Heart right ventricle (tissue), 16 donors: ENCODE data around the gene FAM131B. TPM values are rescaled to one million over a fixed set of nuclear protein-coding genes. Genes with fewer than 3 reads are reported as not detected.
A peak's percentile ranks its signal among the peaks of the same experiment; 100 is the strongest.

ENCODE experiments used
- ATAC-seq, 8 donors: fragments of 200-7000 bp; cut with Tn5 transposase; one replicate each; pipeline ENCODE4 v1.9.1; 2020; ENCODE audit warnings: mild to moderate bottlenecking in 8 of 8, moderate library complexity in 8 of 8, moderate number of reproducible peaks in 1 of 8
- DNase-seq, 2 donors: peaks; one replicate each; pipeline ENCODE4 v3.0.0-alpha.2; 2020
- H3K27ac ChIP-seq, 10 donors: fragments of 200-600 bp; sonication (generic) in 2 of 10; one replicate each; pipeline versions ENCODE4 v1.5.0 to v1.8.0; 2020 to 2022; ENCODE audit warnings: mild to moderate bottlenecking in 3 of 10
- H3K27me3 ChIP-seq, 7 donors: fragments of 200-600 bp; one replicate each; pipeline ENCODE4 v1.8.0; 2021 to 2022; ENCODE audit warnings: mild to moderate bottlenecking in 2 of 7
- H3K36me3 ChIP-seq, 9 donors: fragments of 200-600 bp; sonication (generic) in 1 of 9; one replicate each; pipeline versions ENCODE4 v1.5.0 to v1.8.0; 2020 to 2022; ENCODE audit warnings: mild to moderate bottlenecking in 2 of 9
- H3K4me1 ChIP-seq, 9 donors: fragments of 200-600 bp; sonication (generic) in 1 of 9; one replicate each; pipeline versions ENCODE4 v1.5.0 to v1.8.0; 2020 to 2022; ENCODE audit warnings: mild to moderate bottlenecking in 4 of 9
- H3K4me3 ChIP-seq, 10 donors: fragments of 200-600 bp; sonication (generic) in 2 of 10; one replicate each; pipeline versions ENCODE4 v1.5.0 to v1.8.0; 2020 to 2022; ENCODE audit warnings: mild to moderate bottlenecking in 7 of 10, moderate library complexity in 2 of 10
- H3K9me3 ChIP-seq, 11 donors: fragments of 200-600 bp in 10 of 11; sonication (generic) in 2 of 11; one replicate each; pipeline versions ENCODE4 v1.5.0 to v1.8.0; 2013 to 2022; ENCODE audit warnings: mild to moderate bottlenecking in 2 of 11, control low read depth in 1 of 11, moderate library complexity in 1 of 11
- WGBS, 2 donors: extraction: QIAGEN DNeasy Blood & Tissue Kit; methylation state at CpG; one replicate each; pipeline ENCODE4 v1.1.7; 2013; ENCODE audit warnings: inconsistent platforms in 1 of 2; 5-methylcytosine and 5-hydroxymethylcytosine counted together
- intact Hi-C, 10 donors: fragments of 100-400 bp; cut with DNase I; formaldehyde crosslinking; loops; one replicate each; pipeline versions ENCODE4 v1.11.1 to v1.14.2; 2022
- polyA plus RNA-seq, 2 donors: library from polyadenylated mRNA; stranded (reverse); fragments of 200-250 nt; gene quantifications; one replicate each; pipeline ENCODE4 v1.2.3, GENCODE V29; 2013
- total RNA-seq, 10 donors: library from RNA; stranded (reverse); fragmentation: NEBNext Ultra II Directional in 3 of 10; extraction: Animal tissue kit (Norgen Biotek cat#: 25700) in 3 of 10; gene quantifications; one replicate each; pipeline versions ENCODE4 v1.2.1 to v1.2.4, GENCODE V29; 2021 to 2023
- TF ChIP-seq, protein P1 (sequence below), 9 donors: fragments of 200-600 bp; sonication (generic) in 2 of 9; IDR thresholded peaks; one replicate each; pipeline versions ENCODE4 v1.5.0 to v1.8.0; 2021 to 2022; ENCODE audit warnings: antibody characterized with exemption in 9 of 9, mild to moderate bottlenecking in 5 of 9, moderate library complexity in 1 of 9
- donor health status: Arrhythmogenic right ventricular cardiomyopathy.
- donor health status: ischemic (EF 13 %, LVEDD 7.1; RV severe dilation, severe dysfunction).
- donor health status: healthy with polysubstance abuse.
- donor health status: DM: no; HTN: yes; CAD: no.
- donor health status: DM: no; HTN: no; CAD: no.
- donor health status: ischemic (EF 25% LVEDD 6.9; RV normal size, moderate dysfunction).
- donor health status: ischemic (EF 25% LVEDD 5.7; RV mildly dilated, moderate dysfunction).
- donor health status: healthy.
- donor health status: DM: yes; HTN: yes; CAD: no.
- donor health status: Ischemic cardiomyopathy.
- donor health status: ischemic (EF 35%, LVEDD 5.7; RV mildly dilated, moderate dysfunction).
- donor health status: nonischemic (EF 11% LVEDD 7.7; RV severe dilation, severe dysfunction).
- donor health status: DM: yes; HTN: yes; CAD: no.
- donor health status: PGD.
- donor health status: ischemic (EF 29% LVEDD 5.4; RV normal size, mild dysfunction).
- donor health status: nonischemic (EF 23%, LVEDD 6.1; RV moderate dilation, normal function).

FAM131B gene
- total and polyA plus RNA-seq, 12 donors: 0.07 to 1.2 (median 0.37) TPM; not detected in 1

DNA sequence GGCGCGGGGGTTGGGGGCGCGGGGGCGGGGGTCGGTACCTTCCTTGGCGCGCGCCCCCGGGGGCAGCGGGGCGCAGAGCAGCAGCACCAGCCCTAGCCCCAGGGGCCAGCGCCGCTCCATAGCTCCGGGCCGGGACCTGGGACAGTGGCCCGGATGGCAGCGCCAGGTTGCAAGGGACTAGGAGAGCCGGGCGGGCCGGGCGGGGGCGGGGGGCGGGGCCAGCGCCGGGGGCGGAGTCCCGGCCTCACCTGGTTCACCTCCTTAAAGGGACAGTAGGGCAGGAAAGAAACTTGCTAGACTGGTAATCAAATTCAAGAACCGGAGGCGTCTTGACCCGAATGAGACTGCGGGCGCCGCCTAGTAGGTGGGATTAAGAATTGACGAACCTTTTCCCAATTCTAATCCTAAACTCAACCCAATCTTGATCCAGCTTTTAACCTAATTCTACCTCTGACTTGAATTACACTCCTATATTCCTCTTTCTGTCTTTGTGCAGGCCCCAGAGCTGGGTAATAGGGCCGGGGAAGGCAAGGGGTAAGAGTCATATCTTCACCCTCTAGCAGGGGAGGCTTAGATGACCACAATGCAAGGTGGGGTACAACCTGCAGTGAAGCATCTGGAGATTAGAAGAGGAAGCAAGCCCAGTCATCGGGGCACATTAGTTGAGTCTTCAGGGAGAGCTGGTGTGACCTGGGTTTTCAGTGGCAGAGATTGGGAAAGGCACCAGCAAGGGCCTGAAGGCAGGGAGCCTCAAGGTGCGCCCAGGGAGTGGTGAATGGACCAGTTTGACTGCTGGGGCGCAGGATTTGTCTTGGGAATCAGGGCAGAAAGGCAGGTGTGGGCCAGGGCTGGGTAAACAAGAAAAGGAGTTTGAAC lies 46.4 kb upstream of the FAM131B start, which contains the start of gene EPHA1:
EPHA1 (minus strand) TSS at position 171 of the 876 bp plus-strand sequence; CDS start at position 120, 51 bp downstream.
- H3K4me1 ChIP-seq: peaks cover 3 to 66% (median 15%) of the 10 kb centered on the region in 9 donors
- no peak within 1 kb of the TSS for H3K27ac ChIP-seq
- DNase-seq (no peak), ATAC-seq (peak in 2 of 8 donors; percentile 16 to 18)
- H3K9me3 ChIP-seq: no peaks in the 10 kb centered on the region
- intact Hi-C loops: loop anchor here in 1 of 10 donors (5.0 kb wide), 1 partner anchor 62 kb away; no protein-coding TSS in a partner anchor
- H3K36me3 ChIP-seq: no peaks in the 10 kb centered on the region
- TF ChIP-seq, protein P1, sequence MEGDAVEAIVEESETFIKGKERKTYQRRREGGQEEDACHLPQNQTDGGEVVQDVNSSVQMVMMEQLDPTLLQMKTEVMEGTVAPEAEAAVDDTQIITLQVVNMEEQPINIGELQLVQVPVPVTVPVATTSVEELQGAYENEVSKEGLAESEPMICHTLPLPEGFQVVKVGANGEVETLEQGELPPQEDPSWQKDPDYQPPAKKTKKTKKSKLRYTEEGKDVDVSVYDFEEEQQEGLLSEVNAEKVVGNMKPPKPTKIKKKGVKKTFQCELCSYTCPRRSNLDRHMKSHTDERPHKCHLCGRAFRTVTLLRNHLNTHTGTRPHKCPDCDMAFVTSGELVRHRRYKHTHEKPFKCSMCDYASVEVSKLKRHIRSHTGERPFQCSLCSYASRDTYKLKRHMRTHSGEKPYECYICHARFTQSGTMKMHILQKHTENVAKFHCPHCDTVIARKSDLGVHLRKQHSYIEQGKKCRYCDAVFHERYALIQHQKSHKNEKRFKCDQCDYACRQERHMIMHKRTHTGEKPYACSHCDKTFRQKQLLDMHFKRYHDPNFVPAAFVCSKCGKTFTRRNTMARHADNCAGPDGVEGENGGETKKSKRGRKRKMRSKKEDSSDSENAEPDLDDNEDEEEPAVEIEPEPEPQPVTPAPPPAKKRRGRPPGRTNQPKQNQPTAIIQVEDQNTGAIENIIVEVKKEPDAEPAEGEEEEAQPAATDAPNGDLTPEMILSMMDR (IDR thresholded peaks at IDR 0.05): peak in 8 of 9 donors; percentile 8 to 50 (median 36)
- WGBS, 2 donors: 15 to 16% methylated on average over 23 to 39 of the region's 39 CpGs
- H3K4me3 ChIP-seq: peak within 1 kb of the TSS in 6 of 10 donors; percentile 13 to 47 (median 20)
- peaks cover 0 to 16% (median 4%) of the 10 kb centered on the region in 7 donors for H3K27me3 ChIP-seq

DNA sequence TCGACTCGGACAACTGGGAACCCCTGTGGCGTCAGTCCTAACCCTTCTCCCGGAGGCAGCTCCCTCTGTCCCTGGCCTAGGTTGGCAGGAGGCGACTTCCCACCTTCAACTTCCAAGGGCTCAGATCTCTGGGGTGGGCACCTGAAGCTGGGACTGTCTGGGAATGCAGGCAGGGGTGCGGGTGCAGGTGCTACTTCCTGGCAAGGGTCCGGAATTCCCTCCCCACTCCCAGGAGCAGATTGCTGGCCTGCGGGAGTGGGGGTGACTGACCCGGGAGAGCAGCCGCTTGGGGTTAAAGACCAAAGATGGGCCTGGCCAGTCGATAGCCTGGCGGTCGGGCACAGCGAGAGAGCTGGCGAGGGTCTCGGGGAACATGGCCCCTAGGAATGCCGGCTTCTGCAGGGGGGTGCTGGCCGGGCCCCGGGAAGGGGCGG lies 45.8 kb upstream of the FAM131B start:
- Histone ChIP-seq H3K27ac (no peak overlapping the region), H3K36me3 (no peaks in the 10 kb centered on the region), H3K4me1 (peaks cover 3 to 63% (median 15%) of the 10 kb centered on the region in 9 donors), H3K27me3 (peaks cover 0 to 16% (median 4%) of the 10 kb centered on the region in 7 donors), H3K4me3 (peak overlapping the region in 4 of 10 donors; percentile 18 to 47 (median 28)), H3K9me3 (no peaks in the 10 kb centered on the region)
- 41 to 42% methylated on average over 16 to 20 of the region's 20 CpGs for WGBS, 2 donors
- DNase-seq (no peak), ATAC-seq (peak in 1 of 8 donors; percentile 46)
- intact Hi-C loops: loop anchor here in 1 of 10 donors (5.0 kb wide), 1 partner anchor 61 kb away; no protein-coding TSS in a partner anchor
- TF ChIP-seq, protein P1 (IDR thresholded peaks at IDR 0.05): no peak

DNA sequence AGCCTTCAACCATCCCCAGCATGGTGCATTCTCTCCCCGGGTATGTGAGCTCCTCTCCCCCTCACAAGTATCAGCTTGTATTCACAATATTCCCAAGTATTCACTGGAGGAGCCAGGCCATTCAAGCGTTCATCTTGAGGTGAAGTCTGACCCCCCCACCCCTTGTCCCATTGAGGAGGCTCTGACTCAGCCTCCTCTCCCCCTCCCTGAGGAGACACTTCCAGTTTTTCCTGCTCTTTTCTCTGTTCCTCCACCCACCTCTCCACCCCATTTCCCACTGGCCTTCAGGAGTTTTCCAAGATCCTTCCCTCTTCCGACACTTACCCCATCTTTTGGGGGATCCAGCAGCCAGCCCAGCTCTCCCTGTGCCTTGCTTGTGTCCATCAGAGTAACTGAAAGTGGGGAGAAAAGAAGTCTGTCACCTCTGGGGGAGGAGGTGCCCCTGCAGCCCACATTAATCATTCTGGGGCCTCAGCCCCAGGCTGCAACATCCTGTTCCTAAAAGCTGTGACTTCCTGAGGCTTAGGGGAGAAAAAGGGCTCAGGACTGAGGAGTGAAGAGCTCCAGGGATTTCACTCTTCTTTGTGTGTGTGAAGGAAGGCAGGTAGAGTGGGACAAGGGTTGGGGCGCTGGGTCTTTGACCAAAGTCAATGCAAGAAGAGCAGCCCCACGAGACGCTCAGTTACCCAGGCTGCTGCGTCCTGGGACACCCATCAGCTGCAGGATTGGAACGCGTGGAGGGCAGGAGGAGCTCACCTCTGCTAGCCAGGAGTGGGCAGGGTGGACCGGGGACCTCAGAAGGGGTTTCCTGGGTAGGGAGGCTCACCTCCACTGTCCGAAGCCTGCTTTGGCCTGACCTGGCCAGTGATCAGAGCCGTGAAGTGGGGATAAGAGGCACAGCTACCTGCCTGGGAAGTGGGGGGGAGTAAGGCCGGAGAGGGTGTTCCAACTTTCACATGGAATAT lies 45.1 kb upstream of the FAM131B start:
- Histone ChIP-seq H3K4me1 (peaks cover 3 to 56% (median 15%) of the 10 kb centered on the region in 9 donors), H3K36me3 (no peaks in the 10 kb centered on the region), H3K27ac (no peak overlapping the region), H3K27me3 (peaks cover 0 to 16% (median 3%) of the 10 kb centered on the region in 7 donors), H3K4me3 (peak overlapping the region in 1 of 10 donors; percentile 47), H3K9me3 (no peaks in the 10 kb centered on the region)
- no peak for DNase-seq
- 49 to 72% methylated on average over 13 of the region's 13 CpGs for WGBS, 2 donors
- no peak for ATAC-seq
- intact Hi-C loops: loop anchor here in 1 of 10 donors (5.0 kb wide), 1 partner anchor 60 kb away; no protein-coding TSS in a partner anchor
- TF ChIP-seq, protein P1 (IDR thresholded peaks at IDR 0.05): no peak
